ENCODE data around the gene FEN1. TPM values are rescaled to one million over a fixed set of nuclear protein-coding genes. Genes with fewer than 3 reads are reported as not detected.

FEN1 gene
- total and polyA plus RNA-seq, 2 experiments from 2014 or later = 15.4 to 21.0 TPM

- Histone ChIP-seq H3K36me3 (replicated peaks; ENCODE audit: insufficient read depth, low read depth) (no peaks in the 10 kb centered on the region), H3K27me3 (no peaks in the 10 kb centered on the region), H3K79me2 (no peaks in the 10 kb centered on the region), H3K27ac (no peak overlapping the region), H3K4me2 (no peak overlapping the region), H4K20me1 (ENCODE audit: insufficient read depth, poor library complexity, severe bottlenecking) (no peaks in the 10 kb centered on the region), H3K9me2 (replicated peaks; ENCODE audit: insufficient read depth) (no peaks in the 10 kb centered on the region), H3K4me3 (no peak overlapping the region), H2AFZ (no peak overlapping the region), H3K4me1 (ENCODE audit: insufficient read depth) (no peaks in the 10 kb centered on the region), H3K9me3 (ENCODE audit: low read depth) (no peaks in the 10 kb centered on the region)
- WGBS (ENCODE audit: low lambda C conversion rate, missing lambda C conversion rate) = 69% methylated on average over 11 of the region's 11 CpGs
- TF ChIP-seq EZH2 (IDR thresholded peaks at IDR 0.05; ENCODE audit: borderline replicate concordance) = no peak
- TF ChIP-seq CTCF (IDR thresholded peaks at IDR 0.05; ENCODE audit: poor library complexity) = no peak
- TF ChIP-seq EZH2phosphoT487 (IDR thresholded peaks at IDR 0.05; ENCODE audit: low read depth, severe bottlenecking, unreplicated experiment) = no peak
- DNase-seq (ENCODE audit: low spot score) = no peak
These were observed 9.9 kb upstream of the FEN1 start for GRCh38 chr11:61782841-61783240.

- Histone ChIP-seq H4K20me1 (ENCODE audit: insufficient read depth, poor library complexity, severe bottlenecking) (no peaks in the 10 kb centered on the region), H3K79me2 (no peaks in the 10 kb centered on the region), H2AFZ (no peak overlapping the region), H3K9me3 (ENCODE audit: low read depth) (no peaks in the 10 kb centered on the region), H3K27me3 (no peaks in the 10 kb centered on the region), H3K4me3 (no peak overlapping the region), H3K4me2 (no peak overlapping the region), H3K4me1 (ENCODE audit: insufficient read depth) (no peaks in the 10 kb centered on the region), H3K9me2 (replicated peaks; ENCODE audit: insufficient read depth) (no peaks in the 10 kb centered on the region), H3K36me3 (replicated peaks; ENCODE audit: insufficient read depth, low read depth) (no peaks in the 10 kb centered on the region), H3K27ac (no peak overlapping the region)
- no peak for DNase-seq (ENCODE audit: low spot score)
- TF ChIP-seq CTCF (IDR thresholded peaks at IDR 0.05; ENCODE audit: poor library complexity) (no peak), EZH2phosphoT487 (IDR thresholded peaks at IDR 0.05; ENCODE audit: low read depth, severe bottlenecking, unreplicated experiment) (no peak), EZH2 (IDR thresholded peaks at IDR 0.05; ENCODE audit: borderline replicate concordance) (no peak)
- WGBS (ENCODE audit: low lambda C conversion rate, missing lambda C conversion rate) = 71% methylated on average over 13 of the region's 13 CpGs
These were observed 8.8 kb upstream of the FEN1 start for GRCh38 chr11:61783717-61784505.

- Histone ChIP-seq H3K36me3 (replicated peaks; ENCODE audit: insufficient read depth, low read depth) (no peaks in the 10 kb centered on the region), H2AFZ (no peak overlapping the region), H3K4me1 (ENCODE audit: insufficient read depth) (no peaks in the 10 kb centered on the region), H3K79me2 (no peaks in the 10 kb centered on the region), H3K9me2 (replicated peaks; ENCODE audit: insufficient read depth) (no peaks in the 10 kb centered on the region), H3K27me3 (no peaks in the 10 kb centered on the region), H3K4me2 (no peak overlapping the region), H3K4me3 (no peak overlapping the region), H3K27ac (no peak overlapping the region), H3K9me3 (ENCODE audit: low read depth) (no peaks in the 10 kb centered on the region), H4K20me1 (ENCODE audit: insufficient read depth, poor library complexity, severe bottlenecking) (no peaks in the 10 kb centered on the region)
- WGBS (ENCODE audit: low lambda C conversion rate, missing lambda C conversion rate) = 81% methylated on average over 7 of the region's 7 CpGs
- no peak for DNase-seq (ENCODE audit: low spot score)
- TF ChIP-seq EZH2 (IDR thresholded peaks at IDR 0.05; ENCODE audit: borderline replicate concordance) (no peak), EZH2phosphoT487 (IDR thresholded peaks at IDR 0.05; ENCODE audit: low read depth, severe bottlenecking, unreplicated experiment) (no peak), CTCF (IDR thresholded peaks at IDR 0.05; ENCODE audit: poor library complexity) (no peak)
These were observed 8.3 kb upstream of the FEN1 start for GRCh38 chr11:61784506-61784805.
